A673 (cell line): ENCODE results near the gene MAVS. TPM values are rescaled to one million over a fixed set of nuclear protein-coding genes. Genes with fewer than 3 reads are reported as not detected.

Experiments used
- BruUV-seq: library from RNA; stranded (reverse); fragments of 400-500 nt; replicated peaks from 2 replicates; lab custom pipeline; 2021; lab: Mats Ljungman, UMichigan
- CTCF ChIA-PET: fragments of 300-600 bp; sonication (Branson Sonifier 250); formaldehyde crosslinking; loops from one replicate; lab custom pipeline; 2022; ENCODE audit warnings: antibody characterized with exemption; lab: Charles Lee
- POLR2A ChIA-PET: fragments of 300-600 bp; sonication (Branson Sonifier 250); formaldehyde crosslinking; loops from one replicate; lab custom pipeline; 2022; ENCODE audit warnings: antibody characterized with exemption; ENCODE audit not compliant: low non-redundant PET; lab: Charles Lee
- DNase-seq: peaks from one replicate; pipeline ENCODE4 v3.0.0-alpha.2; 2015; ENCODE audit warnings: low spot score
- H3K27ac ChIP-seq: fragments of 200-600 bp; sonication (generic); 2 replicates; pipeline ENCODE4 v1.5.1; 2016; ENCODE audit warnings: mixed run types, low read depth, mild to moderate bottlenecking, mixed read lengths, antibody characterized with exemption, low read length; ENCODE audit not compliant: poor library complexity, severe bottlenecking
- H3K27me3 ChIP-seq: fragments of 200-600 bp; sonication (generic); replicated peaks from 2 replicates; pipeline ENCODE4 v1.6.1; 2017; ENCODE audit warnings: mixed run types, low read depth, mild to moderate bottlenecking, mixed read lengths, antibody characterized with exemption, low read length; ENCODE audit not compliant: insufficient read depth, poor library complexity
- H3K36me3 ChIP-seq: fragments of 200-600 bp; sonication (generic); 2 replicates; pipeline ENCODE4 v1.6.1; 2016; ENCODE audit warnings: mixed run types, mild to moderate bottlenecking, mixed read lengths, antibody characterized with exemption, low read length; ENCODE audit not compliant: insufficient read depth, poor library complexity, severe bottlenecking
- H3K4me1 ChIP-seq: fragments of 200-600 bp; sonication (generic); 2 replicates; pipeline ENCODE4 v1.6.1; 2017; ENCODE audit warnings: mixed run types, mild to moderate bottlenecking, mixed read lengths, antibody characterized with exemption, low read length; ENCODE audit not compliant: insufficient read depth, poor library complexity, severe bottlenecking
- H3K4me3 ChIP-seq: fragments of 200-600 bp; sonication (generic); 2 replicates; pipeline ENCODE4 v1.5.1; 2016; ENCODE audit warnings: low read depth, mixed run types, mild to moderate bottlenecking, mixed read lengths, low read length; ENCODE audit not compliant: poor library complexity, severe bottlenecking
- H3K9me3 ChIP-seq: fragments of 200-600 bp; sonication (generic); 2 replicates; pipeline ENCODE4 v1.6.1; 2016; ENCODE audit warnings: mixed run types, low read depth, mild to moderate bottlenecking, mixed read lengths, antibody characterized with exemption, low read length; ENCODE audit not compliant: poor library complexity, severe bottlenecking
- EZH2 ChIP-seq: fragments of 200-600 bp; sonication (generic); IDR thresholded peaks from 2 replicates; pipeline ENCODE4 v1.6.1; 2017; ENCODE audit warnings: borderline replicate concordance, low read depth, mild to moderate bottlenecking, mixed read lengths, antibody characterized with exemption, low read length; ENCODE audit not compliant: poor library complexity, severe bottlenecking
- intact Hi-C: fragments of 100-400 bp; cut with micrococcal nuclease; formaldehyde crosslinking; loops from one replicate; pipeline ENCODE4 v1.10.0; 2022; ENCODE audit not compliant: unreplicated experiment
- total RNA-seq: library from RNA; stranded (reverse); gene quantifications from 2 replicates; pipeline ENCODE4 v1.2.3, GENCODE V29; 2021
- TF ChIP-seq, protein P1 (sequence below): fragments of 300-800, 200-600 bp; sonication (generic); conservative IDR thresholded peaks from 2 replicates; pipeline ENCODE4 v1.5.1; 2017; ENCODE audit warnings: low read depth, mild to moderate bottlenecking, antibody characterized with exemption, low read length, moderate library complexity, mixed read lengths

The MAVS gene
- total RNA-seq, 1 experiment from 2014 or later: 28.2 TPM

DNA sequence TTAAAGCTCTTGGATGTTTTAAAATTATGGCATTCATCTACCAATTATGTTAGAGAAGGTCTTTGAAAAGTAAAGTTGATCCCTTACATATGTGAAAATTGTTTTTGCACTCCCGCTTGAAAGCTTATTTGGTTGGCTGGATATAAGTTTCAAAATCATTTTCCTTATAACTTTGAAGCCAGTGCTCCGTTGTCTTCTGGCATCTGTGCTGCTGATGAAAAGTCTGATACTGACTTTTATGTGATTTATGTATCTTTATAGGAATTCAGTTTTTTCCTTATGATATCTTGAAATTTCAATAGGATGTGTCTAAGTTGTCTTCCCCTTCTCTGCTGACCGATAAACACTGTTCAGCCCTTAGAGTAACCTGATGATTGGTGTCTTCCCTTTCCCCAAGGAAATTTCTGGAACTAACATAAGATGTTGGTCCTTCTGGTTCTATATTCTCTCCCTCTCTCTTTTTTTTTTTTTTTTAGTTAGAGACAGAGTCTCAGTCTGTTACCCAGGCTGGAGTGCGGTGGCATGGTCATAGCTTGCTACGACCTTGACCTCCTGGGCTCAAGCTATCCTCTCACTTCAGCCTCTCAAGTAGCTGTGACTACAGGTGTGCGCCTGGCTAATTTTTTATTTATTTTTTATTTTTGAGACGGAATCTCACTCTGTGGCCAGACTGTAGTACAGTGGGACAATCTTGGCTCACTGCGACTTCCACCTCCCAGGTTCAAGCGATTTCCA is 55.2 kb downstream of the MAVS start:
- intact Hi-C loops: no loop called here
- peaks cover 15% of the 10 kb centered on the region for H3K4me1 ChIP-seq
- TF ChIP-seq, protein P1, sequence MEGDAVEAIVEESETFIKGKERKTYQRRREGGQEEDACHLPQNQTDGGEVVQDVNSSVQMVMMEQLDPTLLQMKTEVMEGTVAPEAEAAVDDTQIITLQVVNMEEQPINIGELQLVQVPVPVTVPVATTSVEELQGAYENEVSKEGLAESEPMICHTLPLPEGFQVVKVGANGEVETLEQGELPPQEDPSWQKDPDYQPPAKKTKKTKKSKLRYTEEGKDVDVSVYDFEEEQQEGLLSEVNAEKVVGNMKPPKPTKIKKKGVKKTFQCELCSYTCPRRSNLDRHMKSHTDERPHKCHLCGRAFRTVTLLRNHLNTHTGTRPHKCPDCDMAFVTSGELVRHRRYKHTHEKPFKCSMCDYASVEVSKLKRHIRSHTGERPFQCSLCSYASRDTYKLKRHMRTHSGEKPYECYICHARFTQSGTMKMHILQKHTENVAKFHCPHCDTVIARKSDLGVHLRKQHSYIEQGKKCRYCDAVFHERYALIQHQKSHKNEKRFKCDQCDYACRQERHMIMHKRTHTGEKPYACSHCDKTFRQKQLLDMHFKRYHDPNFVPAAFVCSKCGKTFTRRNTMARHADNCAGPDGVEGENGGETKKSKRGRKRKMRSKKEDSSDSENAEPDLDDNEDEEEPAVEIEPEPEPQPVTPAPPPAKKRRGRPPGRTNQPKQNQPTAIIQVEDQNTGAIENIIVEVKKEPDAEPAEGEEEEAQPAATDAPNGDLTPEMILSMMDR: no peak
- TF ChIP-seq EZH2: no peak
- BruUV-seq: no TSS peak
- ChIA-PET CTCF (no interaction called here), POLR2A (no interaction called here)
- H3K4me3 ChIP-seq: no peak overlapping the region
- no peaks in the 10 kb centered on the region for H3K27me3 ChIP-seq
- H3K9me3 ChIP-seq: no peaks in the 10 kb centered on the region
- no peak for DNase-seq
- no peak overlapping the region for H3K27ac ChIP-seq
- peaks cover 4% of the 10 kb centered on the region for H3K36me3 ChIP-seq

DNA sequence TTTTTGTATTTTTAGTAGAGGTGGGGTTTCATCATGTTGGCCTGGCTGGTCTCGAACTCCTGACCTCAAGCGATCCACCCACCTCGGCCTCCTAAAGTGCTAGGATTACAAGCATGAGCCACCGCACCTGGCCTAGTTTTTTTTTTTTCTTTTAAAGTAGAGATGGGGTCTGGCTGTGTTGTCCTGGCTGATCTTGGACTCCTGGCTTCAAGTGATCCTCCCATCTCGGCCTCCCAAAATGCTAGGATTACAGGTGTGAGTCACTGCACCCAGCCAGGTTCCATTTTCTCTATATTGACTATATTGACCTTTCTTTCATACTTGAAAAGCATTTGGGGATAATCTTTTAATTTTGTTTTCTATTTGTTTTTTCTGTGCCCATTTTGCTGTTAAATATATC is 55.8 kb downstream of the MAVS start:
- H3K27me3 ChIP-seq: no peaks in the 10 kb centered on the region
- ChIA-PET POLR2A (interaction anchor here (0.6 kb wide), 2 partner anchors 28 to 242 kb away, joined by 5 to 7 read pairs; no protein-coding TSS in a partner anchor), CTCF (no interaction called here)
- peaks cover 15% of the 10 kb centered on the region for H3K4me1 ChIP-seq
- no peak overlapping the region for H3K27ac ChIP-seq
- intact Hi-C loops: no loop called here
- BruUV-seq: no TSS peak
- TF ChIP-seq EZH2: no peak
- TF ChIP-seq, protein P1: no peak
- H3K9me3 ChIP-seq: no peaks in the 10 kb centered on the region
- DNase-seq: no peak
- H3K36me3 ChIP-seq: peaks cover 1% of the 10 kb centered on the region
- H3K4me3 ChIP-seq: no peak overlapping the region

DNA sequence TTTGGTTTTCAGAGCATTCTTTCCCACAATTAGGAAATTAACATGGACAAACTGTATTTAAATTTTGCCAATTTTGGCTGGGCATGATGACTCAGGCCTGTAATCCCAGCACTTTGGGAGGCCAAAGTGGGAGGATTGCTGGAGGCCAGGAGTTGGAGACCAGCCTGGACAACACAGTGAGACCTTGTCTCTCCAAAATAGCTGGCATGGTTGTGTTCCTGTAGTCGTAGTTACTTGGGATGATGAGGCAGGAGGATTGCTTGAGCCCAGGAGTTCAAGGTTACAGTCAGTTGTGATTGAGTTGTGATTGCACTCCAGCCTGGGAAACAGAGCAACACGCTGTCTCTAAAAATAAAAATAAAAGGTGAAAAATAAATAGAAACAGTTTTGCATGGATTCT is 57.6 kb downstream of the MAVS start:
- no peak overlapping the region for H3K27ac ChIP-seq
- intact Hi-C loops: no loop called here
- no peak for TF ChIP-seq EZH2
- TF ChIP-seq, protein P1: no peak
- no peak for DNase-seq
- no peak overlapping the region for H3K4me3 ChIP-seq
- peaks cover 14% of the 10 kb centered on the region for H3K4me1 ChIP-seq
- ChIA-PET POLR2A (no interaction called here), CTCF (no interaction called here)
- no TSS peak for BruUV-seq
- peaks cover 19% of the 10 kb centered on the region for H3K36me3 ChIP-seq
- H3K9me3 ChIP-seq: no peaks in the 10 kb centered on the region
- H3K27me3 ChIP-seq: no peaks in the 10 kb centered on the region
